HS-5 (cell line): ENCODE measurements around the gene ZBTB20.

ENCODE experiments used
- DNase-seq: peaks from one replicate; pipeline ENCODE4 v3.0.0-alpha.2; 2012; ENCODE audit warnings: low read depth

Gene ZBTB20

GRCh38 chr3:114284644-114285043 is 862.4 kb downstream of the ZBTB20 start:
- no peak for DNase-seq
